Activated T-cell treated with anti-CD3 and anti-CD28 coated beads, Interleukin-2, amount 50 U/mL, for 1 hour (primary cell): ENCODE results near the gene TADA1.
"Not testable (repeated sequence)": the region's sequence is repeated elsewhere in the genome, so short reads cannot be mapped to it uniquely, and the experiment has no call there.

ENCODE experiments used
- DNase-seq: peaks from one replicate; pipeline ENCODE4 v3.0.0-alpha.2; 2020

The TADA1 gene

DNA sequence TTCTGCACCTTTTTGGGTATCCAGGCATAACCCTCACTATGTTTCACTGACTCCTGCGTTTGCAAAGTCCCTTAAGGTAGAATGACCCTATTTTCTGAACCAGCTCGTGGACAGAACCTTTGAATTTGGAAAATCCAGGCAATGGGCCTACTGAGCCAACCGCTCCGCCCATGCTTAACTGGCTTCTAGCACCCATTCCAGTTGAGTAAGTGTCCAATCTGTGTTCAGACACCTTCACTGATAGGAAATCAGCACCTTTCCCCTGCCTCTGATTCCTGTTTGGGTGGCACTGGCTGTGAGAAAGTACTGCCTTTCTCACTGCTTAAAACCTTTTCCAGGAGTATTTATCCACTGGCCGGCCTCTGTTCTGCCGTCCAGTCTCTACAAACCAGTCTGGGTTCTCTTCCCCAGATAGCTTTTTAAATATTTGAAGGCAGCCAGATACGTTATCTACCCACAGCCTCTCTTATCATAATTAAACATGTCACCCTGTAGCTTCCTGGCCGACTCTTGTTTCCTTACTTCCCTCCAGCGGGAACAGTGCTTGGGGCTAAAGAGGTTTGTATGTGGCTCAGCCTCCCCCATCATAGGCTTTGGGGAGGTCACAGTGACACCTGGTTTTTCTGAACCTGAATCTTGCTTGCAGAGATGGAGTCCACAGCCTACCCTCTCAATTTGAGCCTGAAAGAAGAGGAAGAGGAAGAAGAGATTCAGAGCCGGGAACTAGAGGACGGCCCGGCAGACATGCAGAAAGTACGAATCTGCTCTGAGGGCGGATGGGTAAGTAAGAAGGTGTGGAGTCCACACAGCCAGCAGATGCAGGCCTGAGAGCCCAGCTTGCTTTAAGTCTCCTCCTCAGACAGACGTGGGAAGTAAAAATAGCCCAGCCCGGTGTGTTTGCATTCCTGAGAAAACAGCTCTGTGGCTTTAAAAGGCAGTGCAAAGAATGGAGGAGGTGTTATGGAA, 35.5 kb downstream of the TADA1 start:
- no peak for DNase-seq

DNA sequence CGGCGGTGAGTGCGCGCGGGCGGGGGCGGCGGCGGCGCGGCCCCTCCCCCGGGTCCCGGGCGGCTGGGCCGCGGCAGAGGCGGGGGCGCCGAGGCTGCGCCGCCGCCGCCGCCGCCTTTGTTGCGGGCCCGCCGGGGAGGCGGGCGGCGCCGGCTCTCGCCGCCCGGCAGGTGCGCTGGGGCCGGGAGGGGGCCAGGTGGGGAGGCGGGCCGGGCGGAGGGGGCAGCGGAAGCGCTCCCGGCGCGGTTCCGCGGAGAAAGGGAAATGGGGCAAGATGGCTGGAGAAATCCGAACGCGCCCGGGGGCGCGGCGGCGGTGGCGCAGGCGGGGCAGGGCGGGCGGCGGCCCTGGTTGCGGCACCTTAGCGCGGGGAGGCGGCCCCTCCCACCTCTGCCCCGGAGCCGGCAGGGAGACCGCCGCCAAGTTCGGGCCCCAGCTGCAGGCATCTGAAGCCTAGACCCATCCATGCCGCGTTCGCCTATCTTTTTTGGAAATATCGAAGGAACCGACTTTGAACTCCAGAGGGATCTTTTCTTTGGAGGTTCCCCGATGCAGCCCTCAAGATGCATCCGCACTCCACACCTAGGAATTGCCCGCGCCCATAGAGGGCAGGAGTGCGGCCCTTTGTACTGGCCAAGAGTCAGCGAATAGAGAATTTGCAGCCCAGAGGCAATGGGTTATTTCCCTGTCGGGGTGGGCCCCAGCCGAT, 36.3 kb downstream of the TADA1 start:
- DNase-seq = peak; percentile 73

DNA sequence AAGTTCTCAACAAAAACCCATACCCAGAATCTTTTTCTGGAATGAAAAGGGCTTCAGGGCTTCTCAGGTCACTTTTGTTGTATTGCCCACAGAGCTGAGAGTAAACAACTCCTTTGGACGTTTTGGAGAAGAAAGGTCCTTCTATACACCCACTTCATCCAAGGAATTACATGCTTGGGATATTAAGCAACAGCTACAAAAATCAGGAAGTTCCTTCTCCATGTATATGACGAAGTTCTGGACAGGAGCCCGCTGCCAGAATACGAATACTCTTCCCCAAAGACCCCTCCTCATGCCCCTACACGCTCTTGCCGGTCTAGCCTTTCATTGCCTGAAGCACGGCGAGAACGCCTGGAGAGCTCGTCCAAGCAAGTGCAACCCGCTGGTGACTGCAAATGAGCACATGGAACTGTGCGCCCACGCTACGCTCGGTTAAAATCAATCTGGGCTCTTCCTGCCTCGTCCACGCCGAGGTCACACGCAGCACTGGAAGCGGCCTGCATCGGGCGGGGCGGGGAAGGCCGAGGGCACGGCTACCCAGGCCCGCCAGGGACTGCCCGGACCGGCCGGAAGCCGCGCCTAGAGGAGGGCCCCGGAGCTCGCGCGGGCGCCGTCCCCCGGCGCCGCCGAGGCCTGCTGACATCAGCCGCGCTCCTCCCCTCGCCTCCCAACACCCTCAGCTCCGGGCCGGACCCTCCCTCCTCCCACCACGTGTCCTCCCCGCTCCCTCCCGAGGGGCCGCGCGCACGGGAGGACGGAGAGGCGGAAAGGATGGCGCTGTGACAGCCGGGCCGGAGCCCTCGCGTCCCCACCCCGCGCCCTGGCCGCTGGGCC, 37.1 kb downstream of the TADA1 start, which contains the start of gene POGK:
POGK (plus strand) TSS at position 710 of the 834 bp plus-strand sequence. CDS start 1,482 bp downstream, outside the sequence.
- DNase-seq = peak; percentile 84

DNA sequence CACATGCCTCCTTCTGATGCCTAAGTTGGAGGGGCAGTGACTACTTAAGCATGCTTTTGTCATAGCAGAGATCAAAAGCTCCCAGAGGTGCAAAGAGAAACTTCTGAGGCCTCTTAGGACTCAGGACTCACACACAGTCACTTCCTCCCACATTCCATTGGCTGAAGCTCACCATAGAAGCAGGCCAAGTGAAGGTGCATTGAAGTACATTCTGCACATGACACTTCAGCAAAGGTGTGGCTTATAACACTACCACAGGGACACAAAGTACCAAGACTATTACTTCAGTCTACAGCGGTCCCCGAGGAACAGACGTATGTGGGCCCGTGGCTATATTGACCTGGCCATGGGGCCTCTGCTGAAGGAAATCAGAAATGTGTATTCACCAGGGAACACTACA, 39.3 kb downstream of the TADA1 start:
- DNase-seq = no peak

GRCh38 chr1:166829762-166830161, 46.3 kb downstream of the TADA1 start:
- DNase-seq = not testable (repeated sequence)

- no peak for DNase-seq
Observed at GRCh38 chr1:166827426-166827825, 48.6 kb downstream of the TADA1 start.

DNA sequence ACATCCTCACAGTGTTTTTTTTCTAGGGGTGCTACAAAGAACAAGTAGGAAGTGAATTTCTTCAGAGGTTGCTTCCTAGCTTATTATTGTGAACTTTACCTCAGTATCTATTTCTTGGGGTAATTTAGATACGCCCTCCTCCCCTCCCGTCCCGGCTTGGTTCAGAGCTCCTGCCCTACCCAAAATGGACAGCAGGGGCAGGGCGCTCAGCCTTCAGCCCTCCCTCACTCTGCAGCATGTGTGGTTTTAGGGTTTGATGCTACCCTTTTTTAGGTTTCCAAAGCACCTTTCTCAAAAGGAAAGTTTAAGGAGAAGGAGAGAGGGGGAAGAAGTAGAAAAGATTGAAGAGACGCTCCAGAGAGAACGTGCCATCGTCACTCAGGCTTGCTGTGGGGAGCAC, 53.7 kb downstream of the TADA1 start:
- DNase-seq = no peak

- DNase-seq = no peak
Observed at GRCh38 chr1:166819974-166820373, 56.1 kb downstream of the TADA1 start.

GRCh38 chr1:166814611-166815010, 61.5 kb downstream of the TADA1 start:
- no peak for DNase-seq

GRCh38 chr1:166813508-166814223, 62.4 kb downstream of the TADA1 start:
- no peak for DNase-seq

DNA sequence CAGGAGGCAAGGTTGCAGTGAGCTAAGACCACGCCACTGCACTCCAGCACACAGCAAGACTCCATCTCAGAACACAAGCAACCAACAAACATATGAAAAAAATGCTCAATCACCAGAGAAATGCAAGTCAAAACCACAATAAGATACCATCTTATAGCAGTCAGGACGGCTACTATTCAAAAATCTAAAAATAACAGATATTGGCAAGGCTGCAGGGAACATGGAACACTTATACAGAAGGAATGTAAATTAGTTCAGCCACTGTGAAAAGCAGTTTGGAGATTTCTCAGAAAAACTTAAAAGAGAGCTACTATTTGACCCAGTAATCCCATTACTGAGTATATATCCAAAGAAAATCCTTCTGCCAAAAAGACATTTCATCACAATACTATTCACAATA, 64.4 kb downstream of the TADA1 start:
- no peak for DNase-seq

- no peak for DNase-seq
Observed at GRCh38 chr1:166808952-166809351, 67.1 kb downstream of the TADA1 start.
